ENCODE data around the gene CFAP74. TPM values are rescaled to one million over a fixed set of nuclear protein-coding genes. Genes with fewer than 3 reads are reported as not detected.

CFAP74 gene
- total and polyA plus RNA-seq, 2 of the 4 experiments (the other 2 are of a cell fraction): not detected

DNA sequence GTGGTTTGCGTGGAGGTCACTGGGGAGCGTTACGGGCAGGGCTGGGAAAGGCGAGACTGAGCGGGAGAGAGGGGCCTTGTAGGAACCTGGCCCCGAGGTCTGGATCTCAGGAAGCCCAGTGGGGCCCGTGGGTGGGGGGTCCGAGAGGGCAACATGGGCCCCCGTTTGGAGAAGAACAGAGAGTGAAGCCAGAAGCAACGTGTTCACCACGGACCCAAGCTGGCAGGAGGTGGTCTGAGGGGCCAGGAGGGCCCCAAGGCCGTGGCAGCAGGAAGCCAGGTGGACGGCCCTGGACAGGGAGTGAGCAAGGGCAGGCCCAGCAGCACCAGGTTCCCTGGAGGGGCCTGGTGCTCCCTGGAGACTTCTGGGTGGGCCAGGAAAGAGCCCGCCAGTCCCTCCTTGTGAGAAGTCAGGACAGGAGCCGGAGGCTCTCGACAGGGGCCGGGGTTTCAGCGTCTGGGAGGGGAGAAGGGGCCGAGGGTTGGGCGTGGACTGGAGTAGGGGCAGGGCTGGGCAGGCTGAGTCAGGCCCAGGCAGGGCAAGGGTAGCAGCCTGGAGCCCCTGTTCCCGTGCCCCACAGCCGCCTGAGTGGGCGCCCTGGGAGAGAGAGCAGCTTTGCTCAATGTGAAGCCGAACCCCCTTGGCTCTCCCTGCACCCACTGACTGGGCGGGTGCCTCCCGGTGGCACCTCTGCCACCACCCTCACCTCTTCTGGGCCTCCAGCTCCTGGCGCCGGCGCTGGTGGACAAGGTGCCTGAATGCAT lies 33.5 kb downstream of the CFAP74 start (continued):
- TF ChIP-seq MAFK (IDR thresholded peaks at IDR 0.05; ENCODE audit: low read depth, low read length): no peak

DNA sequence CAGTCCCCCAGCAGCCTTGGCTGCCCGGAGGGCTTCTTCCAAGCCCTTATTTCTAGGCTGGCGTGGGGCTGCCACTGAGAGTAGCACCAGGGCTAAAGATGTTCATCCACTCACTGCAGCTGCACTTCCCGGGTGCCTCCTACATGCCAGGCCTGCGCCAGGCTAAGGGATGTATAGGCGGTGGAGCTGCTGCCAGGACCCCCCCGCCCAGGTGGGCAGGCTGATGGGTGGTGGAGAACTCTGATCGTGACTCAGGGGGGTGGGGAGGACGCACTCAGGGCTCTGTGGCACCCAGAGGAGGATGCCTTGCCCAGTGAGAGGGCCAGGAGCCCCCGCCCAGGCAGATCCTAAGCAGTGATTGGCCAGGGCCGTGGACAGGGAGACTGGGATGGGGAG lies 34.1 kb downstream of the CFAP74 start:
- H3K4me1 ChIP-seq (ENCODE audit: control insufficient read depth, insufficient read depth, low read length): no peaks in the 10 kb centered on the region
- H3K9me1 ChIP-seq (ENCODE audit: insufficient read depth, low read length): no peaks in the 10 kb centered on the region
- no peak overlapping the region for H3K4ac ChIP-seq (ENCODE audit: low read depth, low read length)
- intact Hi-C loops (cut with micrococcal nuclease): no loop called here
- no peaks in the 10 kb centered on the region for H3K36me3 ChIP-seq (ENCODE audit: control insufficient read depth, insufficient read depth, low read length)
- no peak overlapping the region for H4K91ac ChIP-seq (ENCODE audit: insufficient read depth, low read depth, low read length)
- WGBS, 2 experiments (ENCODE audit: extremely low coverage in 2 of 2, insufficient read length in 1 of 2): 60% methylated on average over 1 of the region's 10 CpGs; no CpG with 5 or more reads in 1 of the 2 experiments
- no TSS peak for BruUV-seq (replicated peaks)
- no peak overlapping the region for H2AFZ ChIP-seq (replicated peaks; ENCODE audit: low read length, poor library complexity)
- POLR2A ChIA-PET (ENCODE audit: unreplicated experiment): no interaction called here
- H2BK20ac ChIP-seq (ENCODE audit: low read depth, low read length): no peak overlapping the region
- TF ChIP-seq, protein P1, sequence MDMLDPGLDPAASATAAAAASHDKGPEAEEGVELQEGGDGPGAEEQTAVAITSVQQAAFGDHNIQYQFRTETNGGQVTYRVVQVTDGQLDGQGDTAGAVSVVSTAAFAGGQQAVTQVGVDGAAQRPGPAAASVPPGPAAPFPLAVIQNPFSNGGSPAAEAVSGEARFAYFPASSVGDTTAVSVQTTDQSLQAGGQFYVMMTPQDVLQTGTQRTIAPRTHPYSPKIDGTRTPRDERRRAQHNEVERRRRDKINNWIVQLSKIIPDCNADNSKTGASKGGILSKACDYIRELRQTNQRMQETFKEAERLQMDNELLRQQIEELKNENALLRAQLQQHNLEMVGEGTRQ (IDR thresholded peaks at IDR 0.05; ENCODE audit: low read depth, low read length): no peak
- TF ChIP-seq POLR2A (IDR thresholded peaks at IDR 0.05; ENCODE audit: low read depth, low read length): no peak
- TF ChIP-seq SMC3 (IDR thresholded peaks at IDR 0.05; ENCODE audit: low read depth, low read length): no peak
- no peak for TF ChIP-seq NFE2L2 (IDR thresholded peaks at IDR 0.05; ENCODE audit: low read depth, low read length)
- TF ChIP-seq MXI1 (IDR thresholded peaks at IDR 0.05; ENCODE audit: borderline replicate concordance, low read depth, low read length): no peak
- no peak for TF ChIP-seq CHD1 (IDR thresholded peaks at IDR 0.05; ENCODE audit: low read depth, low read length)
- no peak for TF ChIP-seq BHLHE40 (IDR thresholded peaks at IDR 0.05; ENCODE audit: low read depth, low read length)
- TF ChIP-seq, protein P2, sequence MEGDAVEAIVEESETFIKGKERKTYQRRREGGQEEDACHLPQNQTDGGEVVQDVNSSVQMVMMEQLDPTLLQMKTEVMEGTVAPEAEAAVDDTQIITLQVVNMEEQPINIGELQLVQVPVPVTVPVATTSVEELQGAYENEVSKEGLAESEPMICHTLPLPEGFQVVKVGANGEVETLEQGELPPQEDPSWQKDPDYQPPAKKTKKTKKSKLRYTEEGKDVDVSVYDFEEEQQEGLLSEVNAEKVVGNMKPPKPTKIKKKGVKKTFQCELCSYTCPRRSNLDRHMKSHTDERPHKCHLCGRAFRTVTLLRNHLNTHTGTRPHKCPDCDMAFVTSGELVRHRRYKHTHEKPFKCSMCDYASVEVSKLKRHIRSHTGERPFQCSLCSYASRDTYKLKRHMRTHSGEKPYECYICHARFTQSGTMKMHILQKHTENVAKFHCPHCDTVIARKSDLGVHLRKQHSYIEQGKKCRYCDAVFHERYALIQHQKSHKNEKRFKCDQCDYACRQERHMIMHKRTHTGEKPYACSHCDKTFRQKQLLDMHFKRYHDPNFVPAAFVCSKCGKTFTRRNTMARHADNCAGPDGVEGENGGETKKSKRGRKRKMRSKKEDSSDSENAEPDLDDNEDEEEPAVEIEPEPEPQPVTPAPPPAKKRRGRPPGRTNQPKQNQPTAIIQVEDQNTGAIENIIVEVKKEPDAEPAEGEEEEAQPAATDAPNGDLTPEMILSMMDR (conservative IDR thresholded peaks at IDR 0.05; ENCODE audit: low read depth, low read length): no peak
- H3K4me3 ChIP-seq (ENCODE audit: insufficient read depth, low read depth, low read length): no peak overlapping the region
- ATAC-seq (ENCODE audit: low read depth): no peak; the same call in 1 of the 2 replicates
- H2BK5ac ChIP-seq (ENCODE audit: low read depth, low read length, poor library complexity, severe bottlenecking): no peak overlapping the region
- no peak overlapping the region for H4K8ac ChIP-seq (ENCODE audit: low read depth in 2 of 2, low read length in 2 of 2)
- no peak overlapping the region for H3K14ac ChIP-seq (replicated peaks; ENCODE audit: low read depth, low read length)
- no peak overlapping the region for H3K56ac ChIP-seq (ENCODE audit: extremely low read depth, insufficient read depth, low read length)
- no peak overlapping the region for H4K5ac ChIP-seq (ENCODE audit: low read depth, low read length)
- no peak overlapping the region for H3K9ac ChIP-seq (ENCODE audit: low read depth, low read length)
- dilution Hi-C loops (cut with HindIII; ENCODE audit: low sequenced_read_pairs, unreplicated experiment): no loop called here
- no peak overlapping the region for H3K18ac ChIP-seq (ENCODE audit: low read depth, low read length)
- no peak for DNase-seq
- no peak overlapping the region for H2BK120ac ChIP-seq (ENCODE audit: low read depth, low read length)
- no peak overlapping the region for H2AK9ac ChIP-seq (replicated peaks; ENCODE audit: low read depth, low read length, poor library complexity)
- H3K79me1 ChIP-seq (ENCODE audit: low read depth in 1 of 2, low read length in 2 of 2): no peaks in the 10 kb centered on the region
- H2BK15ac ChIP-seq (ENCODE audit: low read depth, low read length): no peak overlapping the region
- in situ Hi-C loops (cut with MboI; ENCODE audit: low sequenced_read_pairs): loop anchor here (10.0 to 25.0 kb wide), 2 partner anchors 185 to 393 kb away; no protein-coding TSS in a partner anchor
- 0 out of 2 replicates have a peak, but pooled peaks cover 6% of the 10 kb centered on the region for H4K20me1 ChIP-seq (ENCODE audit: insufficient read depth, low read length)
- no peak overlapping the region for H3K4me2 ChIP-seq (ENCODE audit: low read depth, low read length)
- CTCF ChIA-PET: no interaction called here
- H3K23ac ChIP-seq (ENCODE audit: low read depth, low read length): no peak overlapping the region
- no peak overlapping the region for H3K27ac ChIP-seq (ENCODE audit: insufficient read depth, low read length)
- H3K27me3 ChIP-seq (ENCODE audit: control insufficient read depth, insufficient read depth, low read length): peaks cover 15% of the 10 kb centered on the region
- no peak overlapping the region for H2AK5ac ChIP-seq (ENCODE audit: low read depth, low read length)
- H3K9me3 ChIP-seq (ENCODE audit: control insufficient read depth, insufficient read depth, low read length): peaks cover 1% of the 10 kb centered on the region; the same call in 1 of the 2 replicates
